ENCODE data around the gene GOLGA6L7. TPM values are rescaled to one million over a fixed set of nuclear protein-coding genes. Genes with fewer than 3 reads are reported as not detected.
"Not testable (repeated sequence)": the region's sequence is repeated elsewhere in the genome, so short reads cannot be mapped to it uniquely, and the experiment has no call there.

GOLGA6L7 gene
- total RNA-seq, 2 experiments from 2014 or later: not detected

DNA sequence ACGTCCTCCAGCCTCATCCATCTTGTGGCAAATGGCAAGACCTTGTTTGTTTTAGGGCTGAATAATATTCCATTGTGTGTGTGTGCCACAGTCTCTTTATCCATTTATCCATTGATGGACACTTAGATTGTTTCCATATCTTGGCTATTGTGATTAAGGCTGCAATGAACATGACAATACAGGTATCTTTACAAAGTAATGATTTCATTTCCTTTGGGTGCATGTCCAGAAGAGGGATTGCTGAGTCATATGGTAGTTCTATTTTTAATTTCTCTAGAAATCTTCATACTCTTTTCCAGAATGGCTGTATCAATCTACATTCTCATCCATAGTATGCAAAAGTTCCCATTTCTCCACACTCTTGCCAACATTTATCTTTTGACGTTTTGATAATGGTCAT lies 6.1 kb upstream of the GOLGA6L7 start:
- H3K36me3 Mint-ChIP-seq (ENCODE audit: low read depth); CTCF ChIA-PET; H3K4me3 Mint-ChIP-seq; intact Hi-C loops (cut with micrococcal nuclease); DNase-seq; H3K27me3 Mint-ChIP-seq (ENCODE audit: low read depth); H3K4me1 Mint-ChIP-seq (ENCODE audit: low read depth); H3K9me3 Mint-ChIP-seq; H3K27ac Mint-ChIP-seq: not testable (repeated sequence)

DNA sequence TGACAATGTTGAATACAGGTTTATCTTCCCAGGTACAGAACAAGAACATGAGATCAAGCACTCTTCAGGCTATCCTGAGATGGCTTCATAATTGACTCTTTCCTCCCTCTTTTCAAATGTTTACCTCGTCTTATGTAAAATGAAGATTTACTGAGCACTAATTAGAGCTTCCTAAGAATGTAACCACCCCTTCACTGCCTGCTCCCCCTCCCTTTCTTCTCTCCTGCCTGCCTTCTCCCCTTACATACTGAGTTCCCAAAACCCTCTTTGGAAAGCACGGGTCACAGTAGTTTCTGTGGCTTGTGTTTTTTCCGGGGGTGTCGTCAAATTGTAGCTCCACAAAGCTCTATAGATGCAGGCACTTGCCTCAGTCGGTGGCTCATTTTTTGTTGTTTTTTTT lies 5.2 kb upstream of the GOLGA6L7 start:
- intact Hi-C loops (cut with micrococcal nuclease); DNase-seq; H3K4me1 Mint-ChIP-seq (ENCODE audit: low read depth); CTCF ChIA-PET; H3K9me3 Mint-ChIP-seq; H3K27ac Mint-ChIP-seq; H3K36me3 Mint-ChIP-seq (ENCODE audit: low read depth); H3K4me3 Mint-ChIP-seq; H3K27me3 Mint-ChIP-seq (ENCODE audit: low read depth): not testable (repeated sequence)

DNA sequence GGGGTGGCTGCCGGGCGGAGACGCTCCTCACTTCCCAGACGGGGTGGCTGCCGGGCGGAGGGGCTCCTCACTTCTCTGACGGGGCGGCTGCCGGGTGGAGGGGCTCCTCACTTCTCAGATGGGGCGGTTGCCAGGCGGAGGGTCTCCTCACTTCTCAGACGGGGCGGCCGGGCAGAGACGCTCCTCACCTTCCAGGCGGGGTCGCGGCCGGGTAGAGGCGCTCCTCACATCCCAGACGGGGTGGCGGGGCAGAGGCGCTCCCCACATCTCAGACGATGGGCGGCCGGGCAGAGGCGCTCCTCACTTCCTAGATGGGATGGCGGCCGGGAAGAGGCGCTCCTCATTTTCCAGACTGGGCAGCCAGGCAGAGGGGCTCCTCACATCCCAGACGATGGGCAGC lies 1.3 kb upstream of the GOLGA6L7 start:
- H3K27ac Mint-ChIP-seq; intact Hi-C loops (cut with micrococcal nuclease); CTCF ChIA-PET; H3K9me3 Mint-ChIP-seq; H3K4me3 Mint-ChIP-seq; H3K36me3 Mint-ChIP-seq (ENCODE audit: low read depth); DNase-seq; H3K27me3 Mint-ChIP-seq (ENCODE audit: low read depth): not testable (repeated sequence)
- peaks cover 17% of the 10 kb centered on the region for H3K4me1 Mint-ChIP-seq (ENCODE audit: low read depth)

DNA sequence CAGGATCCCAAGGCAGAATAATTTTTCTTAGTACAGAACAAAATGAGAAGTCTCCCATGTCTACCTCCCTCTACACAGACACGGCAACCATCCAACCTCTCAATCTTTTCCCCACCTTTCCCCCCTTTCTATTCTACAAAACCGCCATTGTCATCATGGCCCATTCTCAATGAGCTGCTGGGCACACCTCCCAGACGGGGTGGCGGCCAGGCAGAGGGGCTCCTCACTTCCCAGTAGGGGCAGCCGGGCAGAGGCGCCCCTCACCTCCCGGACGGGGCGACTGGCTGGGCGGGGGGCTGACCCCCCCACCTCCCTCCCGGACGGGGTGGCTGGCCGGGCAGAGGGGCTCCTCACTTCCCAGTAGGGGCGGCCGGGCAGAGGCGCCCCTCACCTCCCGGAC lies 827 bp upstream of the GOLGA6L7 start:
- H3K4me3 Mint-ChIP-seq; H3K9me3 Mint-ChIP-seq; intact Hi-C loops (cut with micrococcal nuclease); H3K36me3 Mint-ChIP-seq (ENCODE audit: low read depth); H3K27me3 Mint-ChIP-seq (ENCODE audit: low read depth); CTCF ChIA-PET; H3K27ac Mint-ChIP-seq; DNase-seq: not testable (repeated sequence)
- H3K4me1 Mint-ChIP-seq (ENCODE audit: low read depth): peaks cover 17% of the 10 kb centered on the region

DNA sequence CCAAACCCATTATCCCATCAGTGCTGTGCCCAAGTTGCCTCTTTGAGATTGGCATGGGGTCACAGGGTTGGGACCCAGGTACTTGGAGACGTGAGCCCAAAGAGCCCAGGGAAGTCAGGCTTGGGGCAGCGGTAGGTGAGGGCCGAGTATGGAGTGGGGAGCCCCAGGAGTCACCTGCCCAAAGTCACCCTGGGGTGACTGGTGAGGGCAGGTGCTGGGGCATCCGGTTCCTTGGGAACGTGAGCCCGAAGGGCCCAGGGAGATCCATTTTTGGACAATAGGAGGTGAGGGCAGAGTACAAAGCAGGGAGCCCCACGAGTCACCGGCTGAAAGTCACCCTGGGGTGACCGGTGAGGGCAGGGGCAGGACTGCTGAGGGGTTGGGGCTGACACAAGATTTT lies 485 bp downstream of the GOLGA6L7 start:
- CTCF ChIA-PET; H3K27me3 Mint-ChIP-seq (ENCODE audit: low read depth): not testable (repeated sequence)
- H3K4me1 Mint-ChIP-seq (ENCODE audit: low read depth): peaks cover 14% of the 10 kb centered on the region

DNA sequence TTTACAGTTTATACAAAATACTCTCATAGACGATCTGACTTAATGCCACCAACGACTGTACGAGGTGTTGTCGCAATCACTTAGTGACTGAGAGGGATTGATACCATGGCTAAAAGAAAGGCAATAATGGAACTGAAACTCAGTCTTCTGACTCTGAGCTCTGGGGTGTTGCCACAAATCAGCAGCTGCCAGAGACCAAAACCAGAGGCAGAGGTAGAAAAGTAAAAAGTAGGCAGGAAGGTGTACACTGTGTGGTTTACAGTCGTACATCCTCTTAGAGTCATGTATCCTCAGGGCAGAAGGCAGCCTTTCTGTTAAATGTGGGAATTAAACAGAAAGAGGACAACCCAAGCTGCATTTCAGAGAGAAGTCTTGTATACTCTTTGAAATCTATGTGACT lies 1.2 kb downstream of the GOLGA6L7 start:
- H3K9me3 Mint-ChIP-seq; H3K4me3 Mint-ChIP-seq; CTCF ChIA-PET; H3K36me3 Mint-ChIP-seq (ENCODE audit: low read depth); H3K27me3 Mint-ChIP-seq (ENCODE audit: low read depth); H3K27ac Mint-ChIP-seq; intact Hi-C loops (cut with micrococcal nuclease): not testable (repeated sequence)
- peak; percentile 35 for DNase-seq
- H3K4me1 Mint-ChIP-seq (ENCODE audit: low read depth): peaks cover 14% of the 10 kb centered on the region

More for the DNA sequence above, 485 bp downstream of the GOLGA6L7 start:
- H3K9me3 Mint-ChIP-seq; H3K36me3 Mint-ChIP-seq (ENCODE audit: low read depth); intact Hi-C loops (cut with micrococcal nuclease); DNase-seq; H3K4me3 Mint-ChIP-seq; H3K27ac Mint-ChIP-seq: not testable (repeated sequence)

DNA sequence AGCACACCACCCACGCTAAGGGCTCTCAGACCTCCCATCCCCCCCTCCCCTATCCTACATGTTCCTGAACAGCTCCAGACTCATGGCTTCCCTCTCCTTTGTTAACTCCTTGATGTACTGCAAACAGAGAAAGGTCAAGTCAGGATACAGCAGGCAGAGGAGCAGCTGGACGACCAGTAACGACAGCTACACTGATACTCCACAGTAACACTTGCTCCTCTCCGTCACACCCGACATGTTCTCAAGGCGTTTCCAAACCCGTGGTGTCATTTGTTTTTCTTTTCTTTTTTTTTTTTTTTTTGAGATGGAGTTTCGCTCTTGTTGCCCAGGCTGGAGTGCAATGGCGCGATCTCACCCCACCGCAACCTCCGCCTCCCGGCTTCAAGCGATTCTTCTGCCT lies 4.3 kb downstream of the GOLGA6L7 start:
- H3K4me1 Mint-ChIP-seq (ENCODE audit: low read depth): peaks cover 14% of the 10 kb centered on the region
- intact Hi-C loops (cut with micrococcal nuclease); H3K9me3 Mint-ChIP-seq; H3K27ac Mint-ChIP-seq; H3K27me3 Mint-ChIP-seq (ENCODE audit: low read depth); DNase-seq; H3K36me3 Mint-ChIP-seq (ENCODE audit: low read depth); H3K4me3 Mint-ChIP-seq; CTCF ChIA-PET: not testable (repeated sequence)

DNA sequence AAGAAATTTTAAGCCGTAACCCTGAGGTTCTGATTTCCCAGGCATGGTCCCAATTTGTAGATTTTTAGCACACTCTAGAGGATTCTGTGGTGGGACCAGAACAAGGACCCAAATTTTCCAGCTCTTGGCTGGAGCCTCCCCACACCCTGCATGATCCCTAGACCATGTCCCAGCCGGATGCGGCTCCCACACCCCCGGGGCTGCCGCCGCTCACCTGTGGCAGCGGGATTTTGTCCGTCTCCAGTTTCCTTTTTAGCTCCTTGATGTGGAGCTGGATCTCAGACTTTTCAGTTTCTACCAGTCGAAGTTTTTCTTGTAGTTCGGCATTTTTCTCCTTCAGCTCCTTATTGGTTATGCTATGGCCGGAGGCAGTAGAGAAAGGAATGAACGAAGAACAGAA lies 4.9 kb downstream of the GOLGA6L7 start:
- H3K27ac Mint-ChIP-seq; intact Hi-C loops (cut with micrococcal nuclease); H3K27me3 Mint-ChIP-seq (ENCODE audit: low read depth); H3K36me3 Mint-ChIP-seq (ENCODE audit: low read depth); H3K9me3 Mint-ChIP-seq; DNase-seq; CTCF ChIA-PET; H3K4me3 Mint-ChIP-seq: not testable (repeated sequence)
- H3K4me1 Mint-ChIP-seq (ENCODE audit: low read depth): peaks cover 14% of the 10 kb centered on the region

DNA sequence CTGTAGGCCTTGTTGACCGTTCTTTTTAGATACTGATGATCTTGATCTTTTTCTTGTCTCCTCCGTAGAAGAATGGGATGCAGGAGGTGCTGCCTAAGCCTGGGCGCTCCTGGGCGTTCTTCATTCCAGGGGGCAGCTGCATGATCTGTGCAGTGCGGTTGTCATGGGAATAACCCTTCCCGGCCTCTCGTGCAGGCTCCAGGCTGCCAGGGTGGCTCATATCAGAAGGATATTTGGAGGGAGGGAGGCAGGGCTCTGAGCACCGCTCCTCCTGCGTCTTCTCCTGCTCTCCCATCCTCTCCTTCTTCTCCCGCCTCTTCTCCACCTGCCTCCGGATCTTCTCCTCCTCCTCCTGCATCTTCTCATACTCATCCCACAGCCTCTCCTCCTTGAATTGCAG lies 6.2 kb downstream of the GOLGA6L7 start:
- CTCF ChIA-PET: interaction anchor here (0.6 kb wide), 1 partner anchor 258 kb away, joined by 4 read pairs; no protein-coding TSS in a partner anchor
- H3K4me1 Mint-ChIP-seq (ENCODE audit: low read depth); H3K9me3 Mint-ChIP-seq; H3K4me3 Mint-ChIP-seq; intact Hi-C loops (cut with micrococcal nuclease); H3K36me3 Mint-ChIP-seq (ENCODE audit: low read depth); DNase-seq; H3K27me3 Mint-ChIP-seq (ENCODE audit: low read depth); H3K27ac Mint-ChIP-seq: not testable (repeated sequence)

DNA sequence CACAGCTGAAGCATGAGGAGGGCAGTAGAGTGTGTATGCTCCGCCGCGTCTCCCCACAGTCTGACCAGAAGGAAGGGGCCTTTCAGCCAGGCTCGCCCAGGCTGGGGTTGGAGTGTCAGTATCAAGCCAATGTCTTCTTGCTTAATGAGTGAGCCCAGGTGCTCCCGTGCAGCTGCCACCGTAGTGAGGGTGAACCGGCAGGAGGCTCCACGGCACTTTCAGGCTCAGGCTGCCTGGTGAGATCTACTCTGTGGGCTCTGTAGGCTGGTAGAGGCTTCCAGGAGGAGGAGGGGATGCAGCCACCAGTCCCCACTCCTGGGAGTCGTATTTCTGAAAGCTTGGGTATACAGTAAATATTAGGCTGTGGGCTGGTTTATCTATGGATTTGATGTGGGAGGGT lies 8.2 kb downstream of the GOLGA6L7 start:
- H3K4me1 Mint-ChIP-seq (ENCODE audit: low read depth); H3K27me3 Mint-ChIP-seq (ENCODE audit: low read depth); intact Hi-C loops (cut with micrococcal nuclease); H3K4me3 Mint-ChIP-seq; H3K27ac Mint-ChIP-seq; CTCF ChIA-PET; H3K36me3 Mint-ChIP-seq (ENCODE audit: low read depth); DNase-seq; H3K9me3 Mint-ChIP-seq: not testable (repeated sequence)

DNA sequence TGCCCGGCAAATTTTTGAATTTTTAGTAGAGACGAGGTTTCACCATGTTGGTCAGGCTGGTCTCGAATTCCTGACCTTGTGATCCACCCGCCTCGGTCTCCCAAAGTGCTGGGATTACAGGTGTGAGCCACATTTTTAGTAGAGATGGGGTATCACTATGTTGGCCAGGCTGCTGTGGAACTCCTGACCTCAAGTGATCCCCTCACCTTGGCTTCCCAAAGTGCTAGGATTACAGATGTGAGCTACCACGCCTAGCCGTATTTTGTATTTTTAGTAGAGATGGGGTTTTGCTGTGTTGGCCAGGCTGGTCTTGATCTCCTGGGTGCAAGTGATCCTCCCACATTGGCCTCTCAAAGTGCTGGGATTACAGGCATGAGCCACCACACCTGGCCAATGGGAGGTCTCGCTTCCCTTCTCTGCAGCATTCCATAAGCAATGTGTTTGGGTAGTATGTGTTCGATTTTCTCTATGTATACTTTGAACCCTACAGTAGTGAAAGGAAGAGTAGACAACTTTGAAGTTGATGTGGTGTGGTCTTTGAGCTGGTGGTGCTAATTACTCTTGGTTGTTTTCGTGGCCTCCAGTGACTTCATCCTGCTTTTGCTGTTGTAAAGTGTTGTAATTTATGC lies 13.4 kb downstream of the GOLGA6L7 start:
- DNase-seq; H3K9me3 Mint-ChIP-seq; H3K27me3 Mint-ChIP-seq (ENCODE audit: low read depth); H3K36me3 Mint-ChIP-seq (ENCODE audit: low read depth); H3K4me3 Mint-ChIP-seq; H3K27ac Mint-ChIP-seq; CTCF ChIA-PET; H3K4me1 Mint-ChIP-seq (ENCODE audit: low read depth): not testable (repeated sequence)
- intact Hi-C loops (cut with micrococcal nuclease): loop anchor here (5.0 kb wide), 1 partner anchor 57 kb away; no protein-coding TSS in a partner anchor

DNA sequence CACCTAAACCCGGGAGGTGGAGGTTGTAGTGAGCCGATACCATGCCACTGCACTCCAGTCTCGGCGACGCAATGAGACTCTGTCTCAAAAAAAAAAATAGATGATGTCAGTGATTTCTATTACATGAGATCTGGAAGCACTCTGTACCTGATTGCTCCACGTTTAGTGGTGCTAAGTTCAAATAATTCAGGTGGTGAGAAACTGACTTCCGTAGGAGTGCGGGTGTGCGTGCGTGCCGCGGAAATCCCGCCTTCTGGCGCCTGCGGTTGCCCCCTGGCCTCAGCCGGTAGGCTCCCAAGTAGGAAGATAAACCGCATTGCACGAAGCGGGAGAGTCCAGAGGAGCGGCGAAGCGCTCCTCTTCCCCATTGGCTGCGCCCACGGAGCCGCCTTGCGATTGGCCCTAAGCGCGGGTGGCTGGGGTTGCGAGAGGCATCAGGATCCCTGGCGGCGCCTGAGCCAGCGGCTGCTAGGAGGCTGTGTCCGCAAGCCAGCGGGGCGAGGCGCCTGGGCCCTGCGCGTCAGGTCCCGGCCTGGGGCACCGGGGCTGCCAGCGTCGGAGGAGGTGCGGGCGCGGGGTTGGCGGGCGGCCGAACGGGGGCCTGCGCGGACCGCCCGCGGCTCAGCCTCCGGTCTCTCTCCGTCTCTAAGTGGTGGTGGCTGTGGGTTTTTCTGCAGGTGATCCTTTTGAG lies 16.4 kb downstream of the GOLGA6L7 start:
- peak; percentile 81 for DNase-seq
- CTCF ChIA-PET; H3K9me3 Mint-ChIP-seq; H3K27me3 Mint-ChIP-seq (ENCODE audit: low read depth); H3K36me3 Mint-ChIP-seq (ENCODE audit: low read depth); H3K4me1 Mint-ChIP-seq (ENCODE audit: low read depth); H3K27ac Mint-ChIP-seq: not testable (repeated sequence)
- H3K4me3 Mint-ChIP-seq: peak overlapping the region; percentile 81
- intact Hi-C loops (cut with micrococcal nuclease): loop anchor here (5.0 kb wide), 1 partner anchor 60 kb away; no protein-coding TSS in a partner anchor

DNA sequence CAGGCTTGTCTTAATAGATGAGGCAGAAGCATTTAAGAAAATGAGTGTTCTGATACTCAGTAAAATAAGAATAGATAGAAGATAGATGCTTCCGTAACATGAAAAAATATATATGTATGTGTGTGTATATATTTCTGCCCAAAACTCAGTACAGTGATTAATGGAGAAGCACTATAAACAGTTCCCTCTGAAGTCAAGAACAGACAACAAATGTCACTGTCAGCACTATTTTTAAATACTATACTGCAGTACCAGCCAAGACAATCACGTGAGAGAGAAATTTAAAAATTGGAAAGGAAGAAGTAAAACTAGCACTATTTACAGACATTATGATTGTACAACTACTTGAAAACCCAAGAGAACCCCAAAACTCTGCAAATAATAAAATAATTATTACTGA lies 27.0 kb downstream of the GOLGA6L7 start:
- H3K9me3 Mint-ChIP-seq; intact Hi-C loops (cut with micrococcal nuclease); H3K4me3 Mint-ChIP-seq; H3K27me3 Mint-ChIP-seq (ENCODE audit: low read depth); DNase-seq; CTCF ChIA-PET; H3K36me3 Mint-ChIP-seq (ENCODE audit: low read depth); H3K27ac Mint-ChIP-seq: not testable (repeated sequence)
- peaks cover 11% of the 10 kb centered on the region for H3K4me1 Mint-ChIP-seq (ENCODE audit: low read depth)

Measured in activated naive CD4-positive, alpha-beta T cell treated with anti-CD3 and anti-CD28 coated beads for 36 hours (primary cell).